Dermis blood vessel endothelial cell (primary cell): Measurements from ENCODE around the gene MBP. TPM values are rescaled to one million over a fixed set of nuclear protein-coding genes. Genes with fewer than 3 reads are reported as not detected.

Experiments
- DNase-seq: peaks from one replicate; pipeline ENCODE4 v3.0.0; 2010
- total RNA-seq: library from RNA; depleted of rRNA; stranded (reverse); fragments of >200 nt; gene quantifications from 2 replicates; pipeline ENCODE4 v1.2.3, GENCODE V29; 2014

MBP gene
- total RNA-seq, 1 donor from 2014 or later, result 6.3 TPM

DNA sequence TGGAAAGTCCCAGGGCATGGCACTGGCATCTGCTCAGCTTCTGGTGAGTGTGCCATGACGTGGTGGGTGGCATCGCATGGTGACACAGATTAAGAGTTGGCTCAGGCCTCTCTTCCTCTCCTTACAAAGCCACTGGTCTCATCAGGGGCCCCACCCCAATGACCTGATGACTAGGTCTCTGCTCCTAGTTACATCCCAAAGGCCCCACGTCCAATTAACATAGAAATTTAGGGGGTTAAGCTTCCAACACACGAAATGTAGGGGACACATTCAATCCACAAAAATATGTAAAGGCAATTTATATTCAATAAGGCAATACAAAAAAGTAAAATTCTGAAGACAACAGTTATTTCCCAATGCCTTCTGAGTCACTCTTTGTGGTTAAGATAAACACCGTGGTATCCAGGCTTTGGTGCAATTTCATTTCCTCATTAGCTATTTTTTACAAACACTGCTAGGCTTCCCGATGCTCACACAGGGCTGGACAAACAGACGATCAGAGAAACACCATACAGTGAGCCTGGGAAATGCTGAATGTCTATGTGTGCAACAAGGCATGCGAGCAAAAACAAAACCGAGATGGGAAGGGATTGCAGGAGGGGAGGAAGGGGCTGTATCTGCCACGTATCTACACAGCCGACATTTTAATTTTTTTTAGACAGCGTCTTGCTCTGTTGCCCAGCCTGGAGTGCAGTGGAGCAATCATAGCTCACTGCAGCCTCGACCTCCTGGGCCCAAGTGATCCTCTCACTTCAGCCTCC is 67.2 kb downstream of the MBP start:
- DNase-seq, result peak; percentile 77

DNA sequence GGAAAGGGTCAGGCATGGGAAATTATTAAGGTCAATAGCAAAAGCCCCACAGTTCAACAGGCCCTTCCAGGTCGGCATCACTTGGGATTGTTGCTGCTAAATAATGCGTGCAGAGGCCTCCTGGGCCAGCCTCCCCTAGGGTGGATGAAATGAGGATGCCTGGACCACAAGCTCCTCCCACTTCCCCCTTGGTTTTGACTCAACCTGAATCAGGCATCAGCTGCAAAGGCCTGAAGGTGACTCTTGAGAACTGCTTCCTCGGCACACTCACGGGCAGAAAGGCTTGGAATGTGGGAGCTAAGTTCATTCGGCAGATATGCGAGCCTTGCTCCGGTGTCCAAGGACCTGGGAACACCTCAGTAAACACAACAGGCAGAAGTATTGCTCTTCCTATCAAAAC is 69.3 kb downstream of the MBP start:
- no peak for DNase-seq

DNA sequence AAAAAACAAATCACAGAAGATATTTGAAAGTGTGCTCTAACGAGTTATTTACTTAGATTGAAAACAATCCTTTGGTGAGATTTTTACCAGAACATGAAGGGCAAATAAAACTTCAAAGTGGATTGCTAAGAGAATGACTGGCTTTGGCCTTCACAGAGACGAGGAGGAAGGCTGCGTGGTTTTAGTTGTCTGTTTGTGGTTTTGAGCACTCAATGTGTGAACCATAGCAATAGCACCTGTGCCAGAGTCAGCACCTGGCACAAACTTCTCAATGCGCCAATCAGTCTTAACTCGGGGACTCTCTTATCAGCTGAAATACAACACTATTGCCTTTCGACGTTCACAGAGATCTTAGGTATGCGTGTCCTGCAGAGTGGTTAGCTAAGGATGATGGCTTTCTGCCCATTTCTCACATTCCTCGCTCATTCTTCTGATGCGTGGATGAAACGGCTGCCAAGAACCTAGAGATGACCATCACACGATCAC is 70.0 kb downstream of the MBP start:
- no peak for DNase-seq

DNA sequence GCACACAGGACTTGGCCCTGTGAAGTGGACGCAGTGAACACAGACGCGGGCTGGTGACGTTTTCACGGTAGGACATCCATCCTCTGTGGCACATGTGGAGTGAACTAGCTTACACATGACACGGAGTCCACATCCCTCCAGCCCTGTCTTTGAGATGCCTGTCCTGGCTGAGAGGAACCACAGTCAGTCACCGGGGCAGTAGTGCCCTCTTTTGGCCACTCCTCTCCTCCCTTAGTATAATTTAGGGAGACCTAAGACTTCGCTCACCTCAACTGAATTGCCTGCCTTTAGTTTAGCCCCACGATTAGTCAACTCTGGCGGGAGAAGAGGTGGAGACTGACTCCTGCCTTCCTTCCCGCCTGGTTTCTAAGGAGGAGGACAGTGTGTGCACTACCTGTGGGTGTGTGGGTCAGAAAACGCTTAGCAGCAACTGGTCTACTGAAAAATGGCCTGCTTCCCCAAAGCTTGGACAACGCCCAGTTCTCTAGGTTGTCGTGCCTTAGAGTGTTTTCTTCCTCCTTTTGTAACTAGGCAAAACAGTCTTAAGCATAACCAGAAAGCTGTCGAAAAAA is 70.6 kb downstream of the MBP start:
- DNase-seq, result no peak

DNA sequence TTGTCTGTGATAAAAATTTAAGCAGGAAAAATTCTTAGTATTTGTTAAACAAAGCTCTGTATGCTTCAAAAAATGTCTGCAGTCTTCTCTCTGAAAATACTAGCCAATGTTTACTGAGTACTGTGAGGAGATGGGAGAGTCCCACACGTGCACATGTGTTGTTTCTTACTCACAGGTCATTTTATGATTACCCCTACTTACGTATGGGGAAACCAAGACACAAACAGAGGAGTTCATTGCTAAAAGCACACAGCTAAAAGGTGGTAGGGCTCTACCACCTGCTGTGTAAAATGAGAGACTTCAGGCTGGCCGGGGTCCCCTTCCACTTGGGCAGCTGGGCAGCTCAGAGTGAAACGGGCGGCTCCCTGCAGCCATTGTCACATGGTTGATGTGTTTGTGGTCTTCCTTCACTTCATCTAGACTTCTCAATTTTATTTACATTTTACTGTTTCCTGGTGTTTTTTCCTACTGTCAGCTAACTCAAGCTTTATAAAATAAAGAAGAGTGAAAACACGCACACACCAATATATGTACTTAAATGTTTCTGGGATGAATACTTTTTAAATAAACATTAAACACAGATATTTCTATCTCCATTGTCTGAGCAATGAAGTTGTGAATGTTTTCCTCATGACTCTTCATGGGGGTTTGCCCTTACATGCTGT is 71.2 kb downstream of the MBP start:
- DNase-seq, result no peak

DNA sequence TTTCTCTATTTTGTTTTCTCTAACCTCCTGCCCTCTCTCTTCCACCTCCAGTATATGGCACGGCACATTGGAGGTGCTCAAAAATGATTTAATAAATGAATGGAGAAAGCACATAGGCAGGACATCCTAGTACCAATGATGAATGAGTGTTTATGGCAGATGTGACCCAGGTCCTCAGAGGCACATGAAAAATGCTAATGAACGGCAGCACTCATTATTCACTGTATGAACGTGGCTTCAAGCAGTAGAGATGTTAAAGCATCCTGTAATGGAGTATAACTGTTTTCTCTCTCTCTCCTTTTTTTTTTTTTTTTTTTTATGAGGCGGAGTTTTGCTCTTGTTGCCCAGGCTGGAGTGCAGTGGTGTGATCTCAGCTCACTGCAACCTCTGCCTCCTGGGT is 72.4 kb downstream of the MBP start:
- no peak for DNase-seq

DNA sequence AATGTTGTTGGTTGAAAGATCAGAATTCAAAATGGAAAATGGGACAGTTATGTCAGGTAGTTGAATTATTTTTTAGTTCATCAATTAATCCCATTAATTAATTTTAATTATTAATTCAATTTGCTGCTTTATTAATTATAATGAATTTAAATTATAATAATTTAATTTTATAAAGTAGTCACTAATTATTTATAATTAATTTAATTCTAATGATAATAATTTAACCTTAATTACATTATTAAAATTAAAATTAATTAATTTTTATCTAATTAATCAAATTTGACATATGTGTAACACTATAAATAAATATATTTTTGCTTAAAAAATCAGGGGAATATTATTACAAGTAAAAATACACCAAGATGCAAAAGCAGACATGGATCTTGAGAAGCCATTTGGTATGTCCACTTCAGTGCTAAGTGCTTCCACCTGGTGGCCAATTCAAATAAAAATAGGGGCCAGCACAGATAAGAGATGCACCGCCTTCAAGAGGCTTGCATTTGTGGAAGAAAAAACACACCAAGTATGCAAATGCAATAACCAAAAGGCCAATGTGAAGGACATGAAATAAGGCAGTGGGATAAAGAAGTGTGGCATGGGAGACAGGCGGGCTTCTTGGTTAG is 73.2 kb downstream of the MBP start:
- peak; percentile 82 for DNase-seq

DNA sequence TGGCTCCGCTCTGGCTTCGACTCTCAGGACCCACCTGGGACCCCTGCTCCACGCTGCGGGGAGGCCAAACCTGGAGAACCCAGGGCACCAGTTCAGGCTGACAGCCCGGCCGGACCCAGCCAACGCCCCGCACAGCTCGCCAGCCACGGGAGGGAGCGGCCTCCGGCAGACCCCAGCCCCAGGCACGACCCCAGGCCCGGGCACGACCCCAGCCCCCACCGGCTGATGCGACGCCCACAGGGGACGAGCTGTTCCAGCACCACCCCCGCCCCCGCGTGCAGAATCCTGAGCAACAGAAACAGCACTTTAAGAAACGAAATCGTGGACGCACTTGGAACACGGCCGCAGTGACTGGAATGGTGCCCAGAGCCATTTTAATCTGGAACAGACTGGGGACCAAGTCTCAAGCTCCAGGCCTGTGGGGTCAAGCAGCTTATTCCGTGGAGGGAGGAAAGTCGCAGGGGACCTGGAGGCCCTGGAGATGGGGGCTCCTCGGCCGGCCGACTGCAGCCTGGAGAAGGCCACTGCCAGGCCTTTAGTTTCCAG is 74.2 kb downstream of the MBP start:
- DNase-seq, result no peak

DNA sequence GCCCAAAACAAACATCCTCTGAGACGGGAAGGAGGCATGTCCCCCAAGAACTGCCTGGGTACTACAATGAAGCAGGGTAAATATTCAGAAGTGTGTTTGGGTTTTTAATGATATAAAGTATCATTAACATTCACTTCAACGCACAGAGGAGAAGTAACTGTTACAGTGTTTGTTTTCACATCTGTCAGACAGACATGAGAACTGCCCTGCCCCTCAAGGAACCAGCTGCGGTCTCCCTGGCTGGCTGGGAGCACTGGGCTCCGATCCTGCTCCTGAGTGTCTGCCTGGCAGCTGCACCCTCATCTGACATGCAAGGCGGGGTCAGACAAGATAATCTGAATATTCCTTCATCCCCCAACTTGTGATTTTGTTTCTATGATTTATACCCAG is 75.6 kb downstream of the MBP start:
- no peak for DNase-seq

DNA sequence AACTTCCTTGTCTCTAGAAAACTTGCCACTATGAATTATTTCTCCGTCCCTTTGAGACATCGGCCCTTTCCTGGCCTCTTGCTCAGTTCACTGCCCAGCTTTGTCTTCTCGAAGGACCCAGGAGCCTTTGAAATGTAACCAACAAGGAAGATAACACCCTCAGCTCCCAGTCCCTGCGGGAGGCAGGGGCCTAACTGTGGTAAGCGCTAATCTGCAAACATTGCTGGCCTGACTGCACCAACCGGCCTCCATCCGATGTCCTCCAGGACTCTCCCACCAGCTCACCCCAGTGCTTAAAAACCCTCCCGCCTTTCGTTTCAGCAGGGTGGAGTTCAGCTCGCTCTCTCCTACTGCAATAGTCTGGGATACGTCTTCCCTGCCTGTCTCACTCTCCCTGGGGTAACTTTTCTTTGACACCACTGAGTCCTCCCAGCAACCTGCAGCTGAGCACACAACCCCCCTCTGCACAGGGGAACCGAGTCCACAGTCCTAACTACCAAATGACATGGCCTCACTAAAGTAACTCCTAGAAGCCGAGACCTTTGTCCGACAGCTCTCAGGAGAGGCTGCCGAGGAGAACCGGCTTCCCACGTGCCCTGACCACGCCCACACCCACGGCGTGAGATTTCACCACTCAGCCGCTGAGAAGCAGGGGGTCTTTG is 76.1 kb downstream of the MBP start:
- no peak for DNase-seq

DNA sequence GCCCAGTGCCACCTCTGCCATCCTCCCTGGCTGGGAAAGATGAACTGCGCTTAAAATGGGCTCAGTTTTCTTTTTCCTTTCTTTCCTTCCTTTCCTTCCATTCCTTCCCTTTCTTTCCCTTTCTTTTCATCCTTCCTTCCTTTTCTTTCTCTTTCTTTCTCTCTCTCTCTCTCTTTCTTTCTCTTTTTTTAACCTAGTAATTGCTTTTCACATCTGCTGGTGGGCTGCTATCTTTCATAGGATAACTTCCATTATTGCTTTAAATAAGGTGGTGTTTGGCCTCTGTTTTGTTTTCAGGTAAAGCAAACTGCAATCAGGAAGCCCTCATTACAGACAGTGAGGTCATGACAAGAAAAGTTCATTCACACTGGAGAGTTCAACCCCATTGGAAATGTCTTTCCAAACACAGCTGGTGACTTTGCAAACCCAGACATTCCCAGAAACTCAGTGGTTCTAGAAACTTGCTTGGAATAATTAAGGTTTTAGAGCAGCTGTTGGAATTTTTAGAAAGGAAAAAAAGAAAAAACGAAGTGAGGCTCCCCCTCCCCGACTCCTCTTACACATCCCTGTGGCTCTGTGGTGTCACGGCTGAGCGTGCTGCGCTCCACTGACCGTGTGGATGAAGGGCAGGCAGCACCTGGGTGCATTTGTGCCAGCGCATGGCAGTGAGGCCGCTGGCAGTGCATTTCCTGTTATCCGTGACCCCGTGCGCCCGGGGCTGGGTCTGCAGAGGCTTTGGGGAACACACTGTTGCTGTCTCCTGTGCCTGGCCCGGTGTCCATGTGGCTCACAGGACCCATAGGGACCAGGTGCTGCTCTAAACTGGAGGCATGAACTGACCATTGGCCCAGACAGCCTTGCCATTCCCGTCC is 76.9 kb downstream of the MBP start:
- no peak for DNase-seq

DNA sequence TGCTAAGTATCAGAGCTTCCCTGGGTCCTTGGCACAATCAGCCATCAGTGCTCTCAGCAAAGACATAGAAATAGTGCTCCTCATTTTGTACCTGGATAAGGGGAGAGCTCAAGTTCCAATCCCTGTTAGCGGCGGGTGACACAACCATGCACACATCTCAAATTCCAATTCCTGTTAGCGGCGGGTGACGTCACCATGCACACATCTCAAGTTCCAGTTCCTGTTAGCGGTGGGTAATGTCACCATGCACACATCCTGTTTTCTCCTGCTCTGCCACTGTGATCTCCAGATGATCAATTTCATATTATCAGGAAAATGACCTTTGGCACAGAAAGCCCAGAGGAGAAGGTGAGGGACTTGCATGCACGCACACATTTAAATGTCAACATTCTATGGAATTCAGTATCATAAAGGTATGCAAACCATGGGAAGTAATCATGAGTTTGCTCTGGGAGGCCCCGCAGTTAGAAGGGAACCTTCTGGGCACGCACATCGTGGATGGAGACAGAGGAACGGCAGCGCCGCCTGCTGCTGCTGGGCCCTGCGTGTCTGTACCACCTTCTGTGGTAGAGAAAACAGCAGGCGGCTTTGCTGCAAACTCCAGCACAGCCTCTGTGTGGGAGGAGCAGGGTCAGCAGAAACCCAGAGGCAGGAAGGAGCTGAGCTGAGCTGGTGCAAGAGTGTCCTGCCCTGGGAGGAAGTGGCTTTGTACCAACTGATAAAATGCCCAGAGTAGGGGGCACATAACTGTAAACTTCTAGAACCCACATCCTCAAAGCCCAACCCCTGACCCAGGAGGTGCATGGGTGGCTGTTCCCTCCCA is 77.8 kb downstream of the MBP start:
- DNase-seq, result peak; percentile 93

DNA sequence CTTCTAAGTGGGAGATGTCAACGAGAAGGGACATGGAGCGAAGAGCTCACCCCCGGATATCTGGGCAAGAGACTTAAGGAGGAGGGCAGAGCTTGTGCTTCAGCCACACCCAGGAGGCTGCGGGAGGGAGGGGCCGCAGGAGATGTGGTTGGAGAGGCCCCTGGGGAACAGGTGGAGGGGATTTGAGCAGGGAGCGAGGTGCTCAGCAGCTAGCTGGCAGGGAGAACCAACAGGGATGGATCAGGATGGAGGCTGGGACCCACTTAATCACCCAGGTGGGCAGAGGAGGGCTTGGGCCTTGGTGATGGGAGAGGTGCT is 78.3 kb downstream of the MBP start:
- no peak for DNase-seq

DNA sequence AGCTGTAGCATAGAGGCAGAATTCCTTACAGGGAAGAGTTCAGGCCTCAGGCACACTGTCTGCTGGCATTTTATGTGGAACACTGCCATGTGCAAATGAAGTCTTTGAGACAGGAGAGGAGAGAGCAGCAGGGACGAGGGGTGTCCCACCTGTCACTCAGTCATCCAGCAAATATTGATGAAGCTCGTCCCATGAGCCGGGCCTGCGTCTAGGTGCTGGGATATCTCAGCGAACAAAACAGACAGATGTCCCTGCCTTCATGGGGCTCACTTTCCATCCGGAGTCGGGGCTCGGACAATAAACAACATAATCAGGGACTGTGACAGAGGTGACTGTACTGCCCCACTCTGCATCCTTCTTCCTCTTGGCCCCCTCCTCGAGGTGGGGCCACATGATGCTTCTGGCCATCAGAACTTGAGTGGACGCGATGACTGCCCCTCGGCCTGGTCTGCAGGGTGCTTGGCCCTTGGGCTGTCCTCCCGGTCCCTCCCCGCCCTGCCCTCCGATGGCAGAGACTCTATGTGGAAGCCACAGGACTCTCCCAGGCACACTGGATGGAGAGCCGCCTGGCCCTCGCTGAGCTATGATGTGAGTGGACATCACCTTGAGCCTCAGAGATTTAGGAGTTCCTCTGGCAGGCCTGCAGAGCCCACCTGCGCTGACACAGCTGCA is 78.8 kb downstream of the MBP start:
- DNase-seq, result no peak

DNA sequence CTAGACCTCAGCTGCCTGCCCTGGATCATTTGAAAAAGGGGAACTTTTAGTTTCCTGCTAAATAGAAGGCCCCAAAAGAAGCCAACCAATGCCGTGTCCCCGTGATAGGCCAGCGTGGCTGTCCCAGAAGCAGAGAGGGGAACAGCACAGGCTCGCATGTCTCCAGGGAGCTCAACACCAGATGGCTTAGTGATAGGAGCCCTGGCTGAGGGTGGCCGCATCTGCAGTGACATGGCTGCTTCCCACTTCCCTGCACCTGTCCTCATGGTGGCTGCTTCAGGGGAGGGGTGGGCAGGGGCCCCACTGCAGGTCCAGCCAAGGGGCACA is 79.6 kb downstream of the MBP start:
- DNase-seq, result no peak

DNA sequence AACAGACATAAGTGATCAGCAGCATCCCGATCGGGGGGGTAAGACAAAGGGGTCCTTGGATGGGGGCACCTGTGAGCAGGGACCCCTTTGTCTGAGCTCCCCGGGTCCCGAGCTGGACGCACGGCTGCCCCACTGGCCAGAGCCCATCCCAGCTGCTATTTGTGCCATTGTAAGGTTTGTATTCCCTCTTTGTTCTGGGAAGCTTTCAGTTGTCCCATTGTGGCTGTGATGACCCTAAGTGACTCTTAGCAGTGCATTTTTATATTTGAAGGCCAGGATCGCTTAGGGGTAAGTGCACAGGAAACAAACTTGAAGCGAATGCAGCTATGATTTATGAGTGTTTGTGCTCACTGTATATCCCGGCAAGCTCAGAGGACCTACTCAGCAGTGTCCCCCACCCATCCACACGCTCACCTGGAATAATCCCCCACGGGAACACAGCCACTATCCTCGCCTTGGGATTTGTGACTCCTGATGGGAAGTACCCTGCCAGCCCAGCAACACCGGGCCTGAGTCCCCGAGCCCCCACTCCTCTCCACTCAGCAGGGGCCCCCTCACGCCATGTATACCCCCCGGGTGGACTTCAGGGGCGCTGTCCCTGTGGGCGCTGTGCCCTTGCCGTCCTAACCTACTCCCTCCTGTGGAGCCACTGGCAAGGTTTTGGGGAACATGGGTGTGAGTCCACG is 80.1 kb downstream of the MBP start:
- no peak for DNase-seq

DNA sequence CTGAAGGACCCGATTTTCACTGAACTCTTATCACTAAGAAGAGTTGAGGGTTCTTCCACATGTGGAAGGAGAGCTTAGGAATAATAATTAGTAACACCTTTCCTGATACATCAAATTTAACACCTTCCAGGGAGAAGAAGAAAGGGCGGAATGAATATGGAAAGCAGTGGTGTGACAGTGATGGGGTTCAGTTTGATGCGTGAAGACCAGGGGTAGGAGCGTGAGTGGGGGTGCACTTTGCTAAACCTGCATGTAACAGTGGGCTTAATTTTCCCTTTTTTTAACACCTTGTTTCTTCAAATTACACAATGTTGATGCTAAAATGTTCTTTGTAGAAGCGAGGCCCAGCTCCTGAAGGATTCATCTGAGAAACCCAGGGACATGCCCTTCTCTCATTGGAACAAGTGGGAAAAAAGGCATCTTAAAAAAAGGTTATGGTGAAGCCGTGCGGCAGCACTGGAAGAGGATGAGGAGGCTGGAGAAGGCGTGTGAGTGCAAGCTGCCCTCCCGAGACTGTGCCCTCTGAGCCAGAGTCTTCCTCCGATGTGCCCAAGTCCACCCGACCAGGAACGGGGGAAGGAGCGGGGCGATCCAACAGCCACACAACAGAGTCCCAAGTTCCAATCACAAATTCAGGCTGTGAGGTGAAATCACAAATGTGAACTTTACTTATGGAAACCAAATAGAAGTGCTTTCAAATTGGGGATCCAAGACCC is 80.8 kb downstream of the MBP start:
- no peak for DNase-seq

DNA sequence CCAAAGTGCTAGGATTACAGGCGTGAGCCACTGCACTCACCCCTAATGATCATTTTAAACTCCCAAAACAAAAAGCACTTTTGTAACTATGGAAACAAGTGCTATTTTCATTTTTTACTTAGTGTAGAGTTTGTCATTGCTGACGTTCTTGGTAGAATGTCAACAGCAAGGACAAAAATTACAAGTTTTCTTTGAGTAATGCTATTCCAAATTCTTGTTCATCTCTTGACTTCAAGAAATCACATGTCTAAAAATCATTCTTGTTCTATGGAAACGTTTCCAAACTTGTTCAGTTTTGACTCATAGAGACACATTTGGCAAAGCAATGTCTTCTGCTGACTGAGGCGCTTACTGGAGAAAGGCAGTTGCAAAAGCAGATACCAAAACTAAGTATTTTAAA is 82.6 kb downstream of the MBP start:
- no peak for DNase-seq

DNA sequence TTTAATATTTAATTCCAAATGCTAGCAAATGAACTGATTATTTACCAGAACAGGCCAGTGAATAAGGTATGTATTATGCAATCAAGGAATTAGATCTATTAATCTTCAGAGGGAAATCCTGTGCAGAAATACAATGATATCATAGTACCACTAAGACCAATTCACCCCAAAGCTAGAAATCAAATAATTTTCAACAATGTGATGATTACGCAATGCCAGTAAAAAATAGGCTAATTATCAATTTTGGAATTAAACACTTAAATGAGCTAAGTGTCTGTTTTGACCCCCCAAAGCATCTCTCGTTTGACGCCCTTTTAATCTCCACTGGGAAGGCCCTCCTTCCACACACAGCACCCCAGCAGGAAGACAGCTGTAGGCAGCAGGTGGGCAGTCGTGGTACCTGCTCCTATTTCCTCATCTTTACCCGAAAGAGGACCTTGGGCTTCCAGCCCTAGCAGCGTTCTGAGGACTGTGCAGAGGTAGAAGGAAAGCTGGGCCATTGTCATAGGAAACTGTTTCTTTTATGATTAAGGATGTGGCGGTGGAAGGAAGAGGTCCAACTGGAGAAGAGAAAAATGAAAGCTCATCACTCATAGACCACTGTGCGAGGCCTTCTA is 84.7 kb downstream of the MBP start:
- DNase-seq, result no peak
